ENCODE data around the gene C5. TPM values are rescaled to one million over a fixed set of nuclear protein-coding genes. Genes with fewer than 3 reads are reported as not detected.
A peak's percentile ranks its signal among the peaks of the same experiment; 100 is the strongest.

The C5 gene
- total and polyA plus RNA-seq, 9 of the 15 experiments (the other 6 are each of a cell fraction or from before 2014, with no cell fraction given), result 0.08 to 0.91 (median 0.42) TPM

GRCh38 chr9:120925535-120926396 is 124.3 kb downstream of the C5 start (continued):
- TF ChIP-seq CEBPZ (IDR thresholded peaks at IDR 0.05; ENCODE audit: borderline replicate concordance, low read depth, low read length), result no peak
- no peak for TF ChIP-seq TSHZ1 (CRISPR knock-in tag; IDR thresholded peaks at IDR 0.05)
- peak in 1 of 2 experiments; percentile 99; a peak in 2 of 4 replicates for TF ChIP-seq RCOR1 (IDR thresholded peaks at IDR 0.05; ENCODE audit: borderline replicate concordance in 1 of 2, low read depth in 2 of 2, low read length in 2 of 2)
- no peak for TF ChIP-seq BACH1 (tag; IDR thresholded peaks at IDR 0.05)
- TF ChIP-seq ZZZ3 (IDR thresholded peaks at IDR 0.05), result no peak
- TF ChIP-seq YBX1 (IDR thresholded peaks at IDR 0.05), result no peak
- TF ChIP-seq ETV6 (IDR thresholded peaks at IDR 0.05; ENCODE audit: borderline replicate concordance in 1 of 2, low read depth in 2 of 2, low read length in 1 of 2), result no peak
- no peak for TF ChIP-seq ETV6 (CRISPR knock-in tag; IDR thresholded peaks at IDR 0.05; ENCODE audit: borderline replicate concordance)
- no peak for TF ChIP-seq PBX2 (CRISPR knock-in tag; IDR thresholded peaks at IDR 0.05; ENCODE audit: low read depth)
- TF ChIP-seq PBX2 (tag; conservative IDR thresholded peaks at IDR 0.05; ENCODE audit: low read depth), result no peak
- TF ChIP-seq SRSF7 (optimal IDR thresholded peaks at IDR 0.05; ENCODE audit: low read depth, low read length), result no peak
- TF ChIP-seq RFX5 (IDR thresholded peaks at IDR 0.05; ENCODE audit: low read depth, low read length), result no peak
- 0 out of 2 replicates have a peak, but pooled peaks have one; percentile 24 for TF ChIP-seq RBFOX2 (IDR thresholded peaks at IDR 0.05; ENCODE audit: low read depth, low read length)
- TF ChIP-seq DDX20 (tag; IDR thresholded peaks at IDR 0.05; ENCODE audit: low read depth), result no peak
- peak; percentile 51; the same call in 1 of the 2 replicates for TF ChIP-seq ZBTB12 (CRISPR knock-in tag; IDR thresholded peaks at IDR 0.05)
- TF ChIP-seq SIRT6 (IDR thresholded peaks at IDR 0.05; ENCODE audit: low read depth, low read length), result no peak
